Hepatocyte (in vitro differentiated cells): ENCODE measurements around the gene HS6ST1.

Source experiments
- EZH2 ChIP-seq: fragments of 200-600 bp; sonication (generic); IDR thresholded peaks from 2 replicates; pipeline ENCODE4 v1.6.1; 2016; ENCODE audit warnings: antibody characterized with exemption, mild to moderate bottlenecking, borderline replicate concordance
- EZH2phosphoT487 ChIP-seq: fragments of 200-600 bp; sonication (generic); IDR thresholded peaks from one replicate; pipeline ENCODE4 v1.6.1; 2018; ENCODE audit warnings: antibody characterized with exemption, mild to moderate bottlenecking, low read depth, moderate library complexity; ENCODE audit not compliant: unreplicated experiment, severe bottlenecking
- TF ChIP-seq, protein P1 (sequence below): fragments of 200-600 bp; sonication (generic); IDR thresholded peaks from 2 replicates; pipeline ENCODE4 v1.5.1; 2016; ENCODE audit warnings: antibody characterized with exemption, mild to moderate bottlenecking; ENCODE audit not compliant: poor library complexity

DNA sequence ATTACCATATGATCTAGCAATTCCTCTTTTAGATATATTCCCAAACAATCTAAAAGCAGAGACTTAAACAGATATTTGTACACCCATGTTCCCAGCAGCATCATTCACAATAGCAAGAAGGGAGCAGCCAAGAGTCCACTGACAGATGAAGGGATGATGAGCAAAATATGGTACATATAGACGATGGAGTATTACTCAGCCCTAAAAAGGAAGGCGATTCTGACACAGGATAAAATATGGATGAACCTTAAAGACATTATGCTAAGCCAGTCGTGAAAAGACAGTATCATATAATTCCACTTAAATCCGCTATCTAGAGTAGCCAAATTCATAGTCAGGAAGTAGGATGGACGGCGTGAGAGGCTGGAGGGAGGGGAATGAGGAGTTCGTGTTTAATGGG, 20.4 kb downstream of the HS6ST1 start:
- TF ChIP-seq, protein P1, sequence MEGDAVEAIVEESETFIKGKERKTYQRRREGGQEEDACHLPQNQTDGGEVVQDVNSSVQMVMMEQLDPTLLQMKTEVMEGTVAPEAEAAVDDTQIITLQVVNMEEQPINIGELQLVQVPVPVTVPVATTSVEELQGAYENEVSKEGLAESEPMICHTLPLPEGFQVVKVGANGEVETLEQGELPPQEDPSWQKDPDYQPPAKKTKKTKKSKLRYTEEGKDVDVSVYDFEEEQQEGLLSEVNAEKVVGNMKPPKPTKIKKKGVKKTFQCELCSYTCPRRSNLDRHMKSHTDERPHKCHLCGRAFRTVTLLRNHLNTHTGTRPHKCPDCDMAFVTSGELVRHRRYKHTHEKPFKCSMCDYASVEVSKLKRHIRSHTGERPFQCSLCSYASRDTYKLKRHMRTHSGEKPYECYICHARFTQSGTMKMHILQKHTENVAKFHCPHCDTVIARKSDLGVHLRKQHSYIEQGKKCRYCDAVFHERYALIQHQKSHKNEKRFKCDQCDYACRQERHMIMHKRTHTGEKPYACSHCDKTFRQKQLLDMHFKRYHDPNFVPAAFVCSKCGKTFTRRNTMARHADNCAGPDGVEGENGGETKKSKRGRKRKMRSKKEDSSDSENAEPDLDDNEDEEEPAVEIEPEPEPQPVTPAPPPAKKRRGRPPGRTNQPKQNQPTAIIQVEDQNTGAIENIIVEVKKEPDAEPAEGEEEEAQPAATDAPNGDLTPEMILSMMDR, result no peak
- TF ChIP-seq EZH2 (no peak), EZH2phosphoT487 (no peak)
